ENCODE measurements around the gene ELMO3.

Gene ELMO3

DNA sequence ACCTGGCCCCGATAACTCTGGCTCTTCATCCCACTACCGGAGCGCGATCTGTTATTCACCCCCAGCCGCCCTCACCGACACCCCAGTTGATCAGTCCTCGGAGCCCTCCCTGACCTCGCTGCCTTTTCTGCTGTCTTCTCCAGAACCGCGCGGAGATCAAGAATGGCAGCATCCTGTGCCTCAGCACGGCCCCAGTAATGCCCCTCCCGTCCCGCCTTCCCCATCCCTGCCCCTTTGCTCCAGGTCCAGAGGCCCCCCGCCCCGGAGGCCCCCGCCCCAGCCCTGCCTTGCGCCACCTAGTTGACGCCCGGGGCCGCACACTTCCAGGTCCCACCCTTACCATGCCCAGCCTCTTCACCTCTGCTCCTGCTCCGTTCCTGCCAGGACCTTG lies 872 bp downstream of the ELMO3 start:
- DNase-seq = no peak

DNA sequence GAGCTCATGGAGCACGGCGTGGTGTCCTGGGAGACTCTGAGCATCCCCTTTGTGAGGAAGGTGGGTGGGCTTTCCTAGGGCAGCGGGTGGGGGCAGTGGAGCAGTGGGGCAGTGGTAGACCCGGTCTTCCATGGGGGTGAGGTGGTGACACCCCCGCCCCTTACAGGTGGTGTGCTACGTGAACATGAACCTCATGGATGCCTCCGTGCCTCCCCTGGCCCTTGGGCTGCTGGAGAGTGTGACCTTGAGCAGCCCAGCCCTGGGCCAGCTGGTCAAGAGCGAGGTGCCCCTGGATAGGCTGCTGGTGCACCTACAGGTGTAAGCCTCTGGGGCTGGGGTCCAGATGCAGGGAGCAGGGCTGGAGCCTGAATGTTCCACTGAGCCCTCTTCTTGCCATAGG lies 1.6 kb downstream of the ELMO3 start:
- no peak for DNase-seq

DNA sequence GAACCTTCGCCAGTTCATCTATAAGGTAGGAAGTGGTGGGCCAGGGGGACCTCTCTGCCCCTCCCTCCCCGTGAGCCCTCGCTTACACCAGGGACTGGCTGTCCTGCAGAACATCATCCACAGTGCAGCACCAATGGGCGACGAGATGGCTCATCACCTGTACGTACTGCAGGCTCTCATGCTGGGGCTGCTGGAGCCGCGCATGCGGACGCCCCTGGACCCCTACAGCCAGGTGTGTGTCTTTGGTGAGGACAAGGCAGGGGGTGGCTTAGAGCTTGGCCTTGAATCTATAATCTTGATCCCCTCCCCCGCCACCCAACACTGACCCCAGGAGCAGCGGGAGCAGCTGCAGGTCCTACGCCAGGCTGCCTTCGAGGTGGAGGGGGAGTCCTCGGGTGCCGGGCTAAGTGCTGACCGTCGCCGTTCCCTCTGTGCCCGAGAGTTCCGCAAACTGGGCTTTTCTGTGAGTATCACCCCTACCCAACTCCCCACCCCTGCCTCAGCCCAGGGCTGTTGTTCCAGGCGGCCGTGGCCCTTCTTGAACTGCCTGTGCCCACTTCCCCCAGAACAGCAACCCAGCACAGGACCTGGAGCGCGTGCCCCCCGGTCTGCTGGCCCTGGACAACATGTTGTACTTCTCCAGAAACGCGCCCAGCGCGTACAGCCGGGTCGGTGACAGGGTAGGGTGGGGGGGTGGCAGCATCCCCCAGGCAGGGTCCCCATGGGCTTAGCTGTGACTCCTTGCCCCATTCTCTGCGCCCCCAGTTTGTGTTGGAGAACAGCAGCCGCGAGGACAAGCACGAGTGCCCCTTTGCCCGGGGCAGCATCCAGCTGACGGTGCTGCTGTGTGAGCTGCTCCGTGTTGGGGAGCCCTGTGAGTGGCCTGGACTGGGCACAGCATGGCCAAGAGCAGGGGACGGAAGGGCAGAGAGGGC lies 2.7 kb downstream of the ELMO3 start:
- no peak for DNase-seq

GRCh38 chr16:67202426-67202825 lies 3.5 kb downstream of the ELMO3 start:
- DNase-seq = no peak

- no peak for DNase-seq
Measured at GRCh38 chr16:67202956-67203493, 4.1 kb downstream of the ELMO3 start.

DNA sequence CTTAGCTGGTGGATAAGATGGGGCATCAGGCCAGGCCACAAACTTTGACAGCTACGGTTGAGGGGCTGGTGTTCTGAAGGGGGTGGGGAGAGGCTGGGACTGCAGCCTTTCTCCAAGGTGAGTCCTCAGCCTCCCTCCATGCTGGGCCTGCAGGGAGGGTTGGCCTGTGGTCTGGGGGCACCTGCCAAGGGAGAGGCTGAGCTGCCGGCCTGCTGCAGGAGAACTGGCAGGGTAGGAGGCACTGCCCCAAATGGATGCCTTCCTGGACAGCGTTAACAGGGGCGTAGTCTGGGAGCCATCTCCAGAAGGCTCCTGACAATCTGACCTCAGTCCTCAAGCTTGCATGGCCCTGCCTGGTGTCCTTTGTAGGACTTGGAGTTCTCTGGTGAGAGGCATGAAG lies 5.1 kb downstream of the ELMO3 start:
- no peak for DNase-seq

GRCh38 chr16:67206129-67206837 lies 7.4 kb downstream of the ELMO3 start:
- DNase-seq = no peak

- DNase-seq = no peak
Measured at GRCh38 chr16:67206838-67207248, 7.9 kb downstream of the ELMO3 start.

GRCh38 chr16:67207249-67208091 lies 8.5 kb downstream of the ELMO3 start:
- no peak for DNase-seq

- DNase-seq = no peak
Measured at GRCh38 chr16:67208154-67208896, 9.4 kb downstream of the ELMO3 start.

- DNase-seq = no peak
Measured at GRCh38 chr16:67209565-67209964, 10.6 kb downstream of the ELMO3 start.

DNA sequence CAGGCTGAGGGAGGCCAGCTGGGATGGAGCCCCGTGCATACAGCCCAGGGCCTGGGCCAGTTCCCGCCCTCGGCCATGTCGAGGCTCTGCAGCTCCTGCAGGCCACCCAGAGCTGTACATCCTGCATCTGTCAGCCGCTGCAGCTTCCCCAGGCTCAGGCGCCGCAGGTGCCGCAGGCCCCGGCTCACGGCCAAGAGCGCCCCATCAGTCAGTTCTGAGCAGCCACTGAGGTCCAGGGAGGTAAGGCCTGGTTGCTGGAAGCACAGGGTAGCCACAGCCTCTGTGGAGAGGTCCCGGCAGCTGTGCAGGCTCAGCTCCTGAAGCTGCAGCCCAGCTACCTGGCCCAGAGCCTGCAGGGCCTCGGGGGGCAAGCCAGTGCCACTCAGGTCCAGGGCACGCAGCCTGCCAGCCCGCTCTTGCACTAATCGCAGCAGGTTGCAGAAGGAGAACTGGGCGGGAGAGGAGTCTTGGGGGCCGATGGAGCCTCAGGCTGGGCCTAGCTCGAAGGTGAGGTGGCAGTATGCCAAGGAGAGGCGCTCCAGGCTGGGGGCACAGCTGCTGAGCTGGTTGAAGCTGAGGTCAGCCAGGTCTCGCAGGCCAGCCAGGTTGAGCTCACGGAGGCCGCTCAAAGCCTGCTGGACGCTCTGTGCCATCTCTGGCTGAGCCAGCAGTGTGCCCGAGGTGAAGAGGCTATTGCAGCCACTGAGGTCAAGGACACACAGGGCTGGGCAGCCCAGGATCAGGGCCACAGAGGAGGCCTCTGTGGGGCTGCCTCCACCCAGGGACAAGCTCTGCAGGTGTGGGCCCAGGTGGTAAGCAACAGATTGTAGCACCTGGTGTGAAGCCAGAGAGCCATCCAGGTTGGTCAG lies 11.4 kb downstream of the ELMO3 start:
- DNase-seq = no peak

- DNase-seq = no peak
Measured at GRCh38 chr16:67211674-67212073, 12.7 kb downstream of the ELMO3 start.

DNA sequence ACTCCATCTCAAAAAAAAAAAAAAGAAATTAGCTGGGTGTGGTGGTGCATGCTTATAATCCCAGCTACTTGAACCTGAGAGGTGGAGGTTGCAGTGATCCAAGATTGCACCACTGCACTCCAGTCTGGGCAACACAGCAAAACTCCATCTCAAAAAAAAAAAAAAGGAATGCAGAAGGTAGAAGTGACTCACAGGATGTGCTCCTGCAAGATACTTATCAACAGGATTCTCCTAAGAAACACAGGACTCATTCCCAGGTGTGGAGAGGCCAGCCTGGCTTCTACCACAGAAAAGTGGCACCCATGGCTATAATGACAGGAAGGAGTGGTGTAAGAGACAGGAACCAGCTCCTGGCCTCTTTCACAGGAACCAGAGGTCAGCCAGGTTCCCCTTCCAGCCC lies 13.8 kb downstream of the ELMO3 start:
- DNase-seq = no peak

GRCh38 chr16:67213197-67214019 lies 14.5 kb downstream of the ELMO3 start:
- DNase-seq = no peak

DNA sequence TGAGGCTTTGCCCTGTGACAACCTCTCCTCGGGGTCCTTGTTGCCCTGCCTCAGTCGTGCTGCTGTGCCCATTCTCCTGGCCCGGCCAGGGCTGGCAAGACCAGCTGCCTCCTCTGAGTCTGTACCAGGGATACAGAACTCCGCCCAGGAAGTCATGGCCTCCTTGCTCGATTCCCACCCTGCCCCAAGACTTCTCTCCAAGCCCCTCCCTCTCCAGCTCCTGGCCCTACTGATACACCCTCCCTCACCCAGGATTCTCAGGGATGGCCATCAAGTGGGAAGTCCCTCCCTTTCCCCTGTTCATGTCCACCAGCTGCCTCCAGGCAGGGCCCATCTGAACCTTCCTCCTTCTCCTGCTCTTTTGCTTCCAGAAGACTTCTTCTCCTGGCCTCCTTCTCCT lies 16.8 kb downstream of the ELMO3 start:
- DNase-seq = no peak

DNA sequence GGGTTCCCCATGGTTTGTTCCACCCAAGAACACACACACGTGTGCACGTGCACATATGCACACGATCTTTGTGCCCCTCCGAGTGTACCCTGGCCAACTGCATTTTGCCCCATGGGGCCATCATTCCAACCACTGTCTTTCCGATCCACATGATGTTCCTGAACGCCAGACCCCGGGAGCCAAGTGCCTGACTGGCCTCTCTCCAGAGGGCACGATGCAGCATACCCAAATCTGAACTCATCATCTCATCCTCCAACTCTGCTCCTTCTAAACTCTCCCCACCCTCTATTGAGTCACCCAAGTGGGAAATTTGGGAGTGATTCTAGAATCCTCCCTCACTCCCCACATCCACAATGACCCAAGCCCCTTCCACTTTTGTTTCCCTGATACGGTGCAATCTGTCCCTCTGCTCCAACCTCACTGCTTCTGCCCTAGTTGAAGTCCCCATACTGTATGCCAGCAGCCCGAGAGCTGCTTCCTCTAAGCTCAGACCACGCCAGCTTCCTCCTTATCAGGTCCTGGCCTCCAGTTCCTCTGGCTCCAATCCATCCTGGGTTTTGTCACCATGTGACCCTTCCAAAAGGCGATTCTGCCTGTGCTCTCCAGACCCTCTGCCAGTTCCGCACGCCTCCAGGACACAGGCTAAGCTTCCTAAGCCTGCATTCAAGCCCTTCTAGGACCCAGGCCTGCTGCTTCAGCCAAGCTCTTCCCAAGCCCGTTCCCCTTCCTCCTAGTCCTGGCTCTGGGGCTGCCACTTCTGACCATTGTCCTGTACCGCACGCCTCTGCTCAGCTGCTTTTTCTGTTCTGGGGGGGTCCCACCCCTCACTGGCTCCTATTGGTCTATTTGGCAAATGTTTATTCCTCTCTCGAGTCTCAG lies 17.9 kb downstream of the ELMO3 start:
- DNase-seq = peak; percentile 65

GRCh38 chr16:67223992-67224391 lies 25.1 kb downstream of the ELMO3 start:
- DNase-seq = no peak

DNA sequence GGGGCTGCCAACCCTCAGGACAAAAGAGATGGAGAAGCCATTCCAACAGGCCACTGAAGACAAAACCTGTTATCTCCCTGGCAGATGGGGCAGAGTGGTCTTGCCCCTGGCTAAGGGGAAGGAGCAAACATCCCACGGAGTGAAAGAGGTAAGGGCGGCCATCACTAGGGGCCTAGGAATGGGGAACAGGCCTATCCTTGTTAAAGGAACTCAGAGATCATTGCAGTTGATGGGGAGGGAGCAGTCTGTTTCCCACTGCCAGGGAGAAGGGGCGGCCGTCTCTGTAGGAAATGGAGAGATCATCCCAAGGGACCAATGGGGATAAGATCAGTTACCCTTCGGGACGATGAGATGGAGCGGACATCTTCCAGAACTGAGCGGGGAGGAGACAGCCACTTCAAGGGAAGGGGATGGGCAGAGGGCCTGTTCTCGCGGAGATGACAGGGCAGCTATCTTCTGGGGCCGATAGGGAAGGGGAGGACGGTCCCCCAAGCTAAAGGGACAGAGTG lies 27.4 kb downstream of the ELMO3 start:
- DNase-seq = no peak

Measured in MV-4-11 (cell line).